Measurements from ENCODE around the gene FIGN. TPM values are rescaled to one million over a fixed set of nuclear protein-coding genes. Genes with fewer than 3 reads are reported as not detected.
A peak's percentile ranks its signal among the peaks of the same experiment; 100 is the strongest.

The FIGN gene
- total RNA-seq, 1 experiment from 2014 or later: 14.6 TPM

GRCh38 chr2:163736433-163737189 is 803 bp upstream of the FIGN start:
- TF ChIP-seq CTCF (conservative IDR thresholded peaks at IDR 0.05): peak; percentile 48; the same call in 2 of the 3 replicates
- no CpG with 5 or more reads among the region's 54 CpGs for WGBS (ENCODE audit: extremely low coverage, insufficient read length, low lambda C conversion rate)
- H3K27me3 ChIP-seq (ENCODE audit: insufficient read depth, low read length): no peaks in the 10 kb centered on the region

More at GRCh38 chr2:163736433-163737189, 803 bp upstream of the FIGN start:
- Histone ChIP-seq H3K4me2 (ENCODE audit: insufficient read depth, insufficient read length, low read length) (peak overlapping the region; percentile 99), H2AFZ (ENCODE audit: low read length) (peak overlapping the region; percentile 0), H4K8ac (replicated peaks; ENCODE audit: insufficient read length, low read depth, low read length) (no peak overlapping the region), H3K4me1 (ENCODE audit: insufficient read depth, low read length) (no peaks in the 10 kb centered on the region; the same call in 1 of the 2 replicates), H3K4ac (ENCODE audit: low read depth, low read length) (no peak overlapping the region; the same call in 1 of the 2 replicates), H2BK5ac (ENCODE audit: insufficient read length, low read length) (peak overlapping the region; percentile 14), H4K20me1 (ENCODE audit: control insufficient read depth, insufficient read depth, insufficient read length) (no peaks in the 10 kb centered on the region), H2BK12ac (ENCODE audit: insufficient read length, low read depth, low read length) (no peak overlapping the region), H2BK20ac (ENCODE audit: low read depth, low read length, poor library complexity, severe bottlenecking) (no peak overlapping the region), H2BK120ac (ENCODE audit: low read depth, low read length, poor library complexity, severe bottlenecking) (peak overlapping the region; percentile 65), H3K56ac (ENCODE audit: insufficient read length, low read depth, low read length) (no peak overlapping the region), H2AK5ac (ENCODE audit: insufficient read length, low read length) (no peak overlapping the region), H3K9ac (ENCODE audit: extremely low read depth, insufficient read length, low read length) (peak overlapping the region; percentile 93), H3K79me1 (ENCODE audit: insufficient read depth, low read depth, low read length, poor library complexity, severe bottlenecking) (no peaks in the 10 kb centered on the region), H3K18ac (ENCODE audit: insufficient read length, low read depth, low read length) (peak overlapping the region; percentile 90), H3K9me3 (ENCODE audit: control insufficient read depth, low read depth, low read length) (no peaks in the 10 kb centered on the region), H4K91ac (ENCODE audit: insufficient read length, low read depth, low read length) (peak overlapping the region; percentile 66), H3K23me2 (ENCODE audit: insufficient read length, low read depth, low read length, poor library complexity, severe bottlenecking) (peaks cover 6% of the 10 kb centered on the region), H3K23ac (ENCODE audit: insufficient read length, low read depth, low read length) (no peak overlapping the region), H2BK15ac (ENCODE audit: low read depth, low read length) (no peak overlapping the region; the same call in 1 of the 2 replicates), H3K79me2 (ENCODE audit: insufficient read depth, low read length) (peaks cover 2% of the 10 kb centered on the region; the same call in 1 of the 2 replicates), H3T11ph (ENCODE audit: low read length) (no peak overlapping the region), H3K27ac (ENCODE audit: insufficient read length, low read depth, low read length) (peak overlapping the region; percentile 83), H4K5ac (ENCODE audit: insufficient read length, low read depth, low read length) (peak overlapping the region; percentile 70), H3K14ac (ENCODE audit: insufficient read depth, low read length) (peak overlapping the region; percentile 97)
- Mint-ChIP-seq H3K9me3 (no peaks in the 10 kb centered on the region; a peak in 1 of 5 replicates), H3K27me3 (ENCODE audit: low read depth) (no peaks in the 10 kb centered on the region; the same call in 1 of the 2 replicates), H3K36me3 (ENCODE audit: insufficient read depth in 1 of 3, low read depth in 3 of 3) (no peaks in the 10 kb centered on the region), H3K4me1 (peaks cover 39% of the 10 kb centered on the region in 2 experiments), H3K4me3 (peak overlapping the region; percentile 86 to 89), H3K27ac (peak overlapping the region; percentile 96 to 97 (median 96))
- peak; percentile 75 for DNase-seq

All from H9 (cell line).